ENCODE data around the gene DDX1. TPM values are rescaled to one million over a fixed set of nuclear protein-coding genes. Genes with fewer than 3 reads are reported as not detected.

DDX1 gene
- total and polyA plus RNA-seq, 2 donors (not counting 1 experiment from before 2014, with no cell fraction given): 13.2 to 52.6 TPM

DNA sequence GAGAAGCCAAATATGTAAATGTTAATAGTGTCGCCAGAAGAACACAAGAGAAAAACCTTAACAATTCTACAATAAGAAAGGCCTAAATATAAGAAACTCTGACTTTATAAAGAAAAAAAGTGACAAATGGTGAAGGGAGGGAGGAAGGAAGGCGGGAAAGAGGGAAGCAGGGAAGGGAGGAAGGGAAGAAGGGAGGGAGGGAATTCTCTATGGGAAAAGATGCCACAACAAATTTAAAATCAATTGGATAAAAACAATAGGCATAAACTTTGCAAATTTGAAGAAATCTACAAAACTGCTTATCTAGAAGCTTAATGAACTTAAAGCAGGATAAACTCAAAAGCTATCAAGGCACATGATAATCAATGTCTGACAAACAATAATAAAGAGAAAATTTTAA lies 47.4 kb upstream of the DDX1 start:
- ChIA-PET CTCF (no interaction called here), POLR2A (no interaction called here)
- Histone ChIP-seq H3K4me1 (ENCODE audit: control insufficient read depth in 2 of 2, insufficient read depth in 2 of 2, low read length in 2 of 2) (peaks cover 6 to 14% of the 10 kb centered on the region in 2 donors), H3K27me3 (replicated peaks in 1 of 4; ENCODE audit: control extremely low read depth in 1 of 4, control insufficient read depth in 3 of 4, insufficient read depth in 4 of 4, low read length in 3 of 4) (no peaks in the 10 kb centered on the region), H4K20me1 (ENCODE audit: control insufficient read depth, insufficient read depth, low read length, poor library complexity, severe bottlenecking) (no peaks in the 10 kb centered on the region), H3K79me2 (ENCODE audit: control insufficient read depth, insufficient read depth, low read length) (no peaks in the 10 kb centered on the region), H2AFZ (ENCODE audit: insufficient read depth, low read depth, low read length, poor library complexity, severe bottlenecking) (no peak overlapping the region), H3K4me2 (replicated peaks; ENCODE audit: low read depth, low read length, poor library complexity, severe bottlenecking) (no peak overlapping the region), H3K9ac (ENCODE audit: low read length) (no peak overlapping the region), H3K27ac (ENCODE audit: low read length in 2 of 2) (no peak overlapping the region), H3K36me3 (replicated peaks in 1 of 2; ENCODE audit: control extremely low read depth in 1 of 2, control insufficient read depth in 1 of 2, extremely low read depth in 1 of 2, insufficient read depth in 2 of 2, low read length in 1 of 2) (peaks cover 1 to 6% of the 10 kb centered on the region in 2 experiments), H3K9me3 (ENCODE audit: control extremely low read depth in 1 of 3, control insufficient read depth in 2 of 3, insufficient read depth in 1 of 3, low read length in 2 of 3) (no peaks in the 10 kb centered on the region), H3K4me3 (ENCODE audit: control extremely low read depth in 1 of 5, extremely low read depth in 1 of 5, insufficient read depth in 1 of 5, low read depth in 2 of 5, low read length in 4 of 5) (no peak overlapping the region)
- DNase-seq (no peak), ATAC-seq (ENCODE audit: low read depth) (no peak)
- Mint-ChIP-seq H3K27ac (no peak overlapping the region), H3K9me3 (ENCODE audit: insufficient read depth) (no peaks in the 10 kb centered on the region), H3K4me3 (no peak overlapping the region), H3K4me1 (peaks cover 17% of the 10 kb centered on the region), H3K27me3 (no peaks in the 10 kb centered on the region)
- intact Hi-C loops (cut with micrococcal nuclease): no loop called here
- WGBS (ENCODE audit: insufficient coverage): no CpG with 5 or more reads among the region's 2 CpGs
- no peak for TF ChIP-seq EZH2 (IDR thresholded peaks at IDR 0.05; ENCODE audit: borderline replicate concordance, insufficient read depth, low read depth, low read length, poor library complexity, severe bottlenecking)
- TF ChIP-seq, protein P1, sequence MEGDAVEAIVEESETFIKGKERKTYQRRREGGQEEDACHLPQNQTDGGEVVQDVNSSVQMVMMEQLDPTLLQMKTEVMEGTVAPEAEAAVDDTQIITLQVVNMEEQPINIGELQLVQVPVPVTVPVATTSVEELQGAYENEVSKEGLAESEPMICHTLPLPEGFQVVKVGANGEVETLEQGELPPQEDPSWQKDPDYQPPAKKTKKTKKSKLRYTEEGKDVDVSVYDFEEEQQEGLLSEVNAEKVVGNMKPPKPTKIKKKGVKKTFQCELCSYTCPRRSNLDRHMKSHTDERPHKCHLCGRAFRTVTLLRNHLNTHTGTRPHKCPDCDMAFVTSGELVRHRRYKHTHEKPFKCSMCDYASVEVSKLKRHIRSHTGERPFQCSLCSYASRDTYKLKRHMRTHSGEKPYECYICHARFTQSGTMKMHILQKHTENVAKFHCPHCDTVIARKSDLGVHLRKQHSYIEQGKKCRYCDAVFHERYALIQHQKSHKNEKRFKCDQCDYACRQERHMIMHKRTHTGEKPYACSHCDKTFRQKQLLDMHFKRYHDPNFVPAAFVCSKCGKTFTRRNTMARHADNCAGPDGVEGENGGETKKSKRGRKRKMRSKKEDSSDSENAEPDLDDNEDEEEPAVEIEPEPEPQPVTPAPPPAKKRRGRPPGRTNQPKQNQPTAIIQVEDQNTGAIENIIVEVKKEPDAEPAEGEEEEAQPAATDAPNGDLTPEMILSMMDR (IDR thresholded peaks at IDR 0.05): no peak

DNA sequence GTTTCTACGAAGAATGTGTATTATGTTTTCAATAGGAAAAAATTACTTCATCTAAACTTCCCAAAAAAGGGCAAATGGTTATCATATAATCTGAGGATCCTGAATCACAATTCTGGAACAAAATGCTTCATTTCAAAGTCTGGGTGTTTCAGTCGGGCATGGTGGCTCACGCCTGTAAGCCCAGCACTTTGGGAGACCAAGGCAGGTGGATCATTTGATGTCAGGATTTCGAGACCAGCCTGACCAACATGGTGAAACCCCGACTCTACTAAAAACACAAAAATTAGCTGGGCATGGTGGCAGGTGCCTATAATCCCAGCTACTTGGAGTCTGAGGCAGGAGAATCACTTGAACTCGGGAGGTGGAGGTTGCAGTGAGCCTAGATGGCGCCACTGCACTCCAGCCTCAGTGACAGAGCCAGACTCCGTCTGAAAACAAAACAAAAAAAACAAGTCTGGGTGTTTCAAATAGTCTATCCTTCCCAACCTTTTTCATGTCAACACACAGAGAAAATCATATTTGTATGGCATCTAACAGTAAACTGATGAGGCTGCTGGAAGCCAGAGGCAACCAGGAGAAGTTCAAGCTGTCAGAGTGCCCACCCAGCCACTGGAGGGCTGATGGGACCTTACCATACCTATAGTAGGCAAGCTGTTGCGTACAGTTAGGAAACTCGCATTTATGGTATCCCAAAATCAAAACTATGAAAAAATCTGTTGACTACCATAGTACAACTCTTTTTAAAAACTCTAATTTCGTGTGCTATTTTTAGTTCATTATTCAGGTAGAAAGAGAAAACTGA lies 45.2 kb upstream of the DDX1 start:
- Mint-ChIP-seq H3K27me3 (no peaks in the 10 kb centered on the region), H3K27ac (no peak overlapping the region), H3K4me1 (no peaks in the 10 kb centered on the region), H3K9me3 (ENCODE audit: insufficient read depth) (no peaks in the 10 kb centered on the region), H3K4me3 (no peak overlapping the region)
- ChIA-PET CTCF (interaction anchor here (0.9 to 2.2 kb wide), 3 partner anchors 15 to 31 kb away, joined by 3 to 5 read pairs (median 4); partner anchors contain the start of gene NBAS), POLR2A (no interaction called here)
- Histone ChIP-seq H3K4me2 (replicated peaks; ENCODE audit: low read depth, low read length, poor library complexity, severe bottlenecking) (no peak overlapping the region), H4K20me1 (ENCODE audit: control insufficient read depth, insufficient read depth, low read length, poor library complexity, severe bottlenecking) (no peaks in the 10 kb centered on the region), H3K36me3 (replicated peaks in 1 of 2; ENCODE audit: control extremely low read depth in 1 of 2, control insufficient read depth in 1 of 2, extremely low read depth in 1 of 2, insufficient read depth in 2 of 2, low read length in 1 of 2) (peaks cover 1 to 9% of the 10 kb centered on the region in 2 experiments), H3K9me3 (ENCODE audit: control extremely low read depth in 1 of 3, control insufficient read depth in 2 of 3, insufficient read depth in 1 of 3, low read length in 2 of 3) (no peaks in the 10 kb centered on the region), H3K27me3 (replicated peaks in 1 of 4; ENCODE audit: control extremely low read depth in 1 of 4, control insufficient read depth in 3 of 4, insufficient read depth in 4 of 4, low read length in 3 of 4) (no peaks in the 10 kb centered on the region), H2AFZ (ENCODE audit: insufficient read depth, low read depth, low read length, poor library complexity, severe bottlenecking) (no peak overlapping the region), H3K4me3 (ENCODE audit: control extremely low read depth in 1 of 5, extremely low read depth in 1 of 5, insufficient read depth in 1 of 5, low read depth in 2 of 5, low read length in 4 of 5) (no peak overlapping the region), H3K27ac (ENCODE audit: low read length in 2 of 2) (no peak overlapping the region), H3K9ac (ENCODE audit: low read length) (no peak overlapping the region), H3K79me2 (ENCODE audit: control insufficient read depth, insufficient read depth, low read length) (no peaks in the 10 kb centered on the region), H3K4me1 (ENCODE audit: control insufficient read depth in 2 of 2, insufficient read depth in 2 of 2, low read length in 2 of 2) (no peaks in the 10 kb centered on the region)
- DNase-seq (no peak), ATAC-seq (ENCODE audit: low read depth) (no peak)
- TF ChIP-seq, protein P1 (IDR thresholded peaks at IDR 0.05): no peak
- TF ChIP-seq EZH2 (IDR thresholded peaks at IDR 0.05; ENCODE audit: borderline replicate concordance, insufficient read depth, low read depth, low read length, poor library complexity, severe bottlenecking): no peak
- intact Hi-C loops (cut with micrococcal nuclease): no loop called here
- 94% methylated on average over 5 of the region's 11 CpGs for WGBS (ENCODE audit: insufficient coverage)
